CD14-positive monocyte (primary cell): Measurements from ENCODE around the gene SP9. TPM values are rescaled to one million over a fixed set of nuclear protein-coding genes. Genes with fewer than 3 reads are reported as not detected.

Source experiments
- DNase-seq, 3 donors: peaks; one replicate each; pipeline ENCODE4 v3.0.0-alpha.2; 2011 to 2022
- H2AFZ ChIP-seq: 2 replicates; pipeline ENCODE4 v1.6.0; 2012; ENCODE audit warnings: mild to moderate bottlenecking, low read depth, low read length, inconsistent platforms; ENCODE audit not compliant: insufficient read depth, poor library complexity, severe bottlenecking
- H3K27ac ChIP-seq, 2 donors: 1 replicate in 1 of 2; 2 replicates in 1 of 2; pipeline ENCODE4 v1.5.1; 2012 to 2013; ENCODE audit warnings: low read length in 2 of 2, control low read depth in 1 of 2, inconsistent platforms in 1 of 2, low read depth in 1 of 2, mild to moderate bottlenecking in 1 of 2
- H3K27me3 ChIP-seq, 2 donors: one replicate each; pipeline versions ENCODE4 v1.6.0 to v1.6.1; 2011 to 2013; ENCODE audit warnings: low read length in 2 of 2; ENCODE audit not compliant: control insufficient read depth in 2 of 2, insufficient read depth in 2 of 2
- H3K36me3 ChIP-seq, 2 donors: replicated peaks in 1 of 2; 1 replicate in 1 of 2; 2 replicates in 1 of 2; pipeline versions ENCODE4 v1.5.1 to v1.6.1; 2012 to 2013; ENCODE audit warnings: low read length in 2 of 2, control low read depth in 1 of 2, inconsistent platforms in 1 of 2, mild to moderate bottlenecking in 1 of 2; ENCODE audit not compliant: insufficient read depth in 2 of 2, control insufficient read depth in 1 of 2
- H3K4me1 ChIP-seq, 2 donors: 1 replicate in 1 of 2; 2 replicates in 1 of 2; pipeline versions ENCODE4 v1.5.1 to v1.6.1; 2012 to 2013; ENCODE audit warnings: low read length in 2 of 2, control low read depth in 1 of 2, inconsistent platforms in 1 of 2, mild to moderate bottlenecking in 1 of 2, moderate library complexity in 1 of 2; ENCODE audit not compliant: insufficient read depth in 2 of 2, control insufficient read depth in 1 of 2
- H3K4me2 ChIP-seq: replicated peaks from 2 replicates; pipeline ENCODE3; 2012; ENCODE audit warnings: low read length, moderate library complexity, mild to moderate bottlenecking; ENCODE audit not compliant: poor library complexity, severe bottlenecking; ENCODE audit errors: extremely low read depth
- H3K4me3 ChIP-seq, 3 experiments: fragments of 200-600 bp in 1 of 3; sonication (generic) in 1 of 3; replicated peaks in 1 of 3; 1 replicate in 2 of 3; 2 replicates in 1 of 3; pipeline ENCODE4 v1.5.1; 2011 to 2013; ENCODE audit warnings: low read length in 3 of 3, mild to moderate bottlenecking in 3 of 3, control low read depth in 2 of 3, low read depth in 2 of 3, inconsistent platforms in 1 of 3, moderate library complexity in 1 of 3
- H3K79me2 ChIP-seq: 2 replicates; pipeline ENCODE4 v1.6.0; 2012; ENCODE audit warnings: mild to moderate bottlenecking, control low read depth, inconsistent platforms, low read length, moderate library complexity; ENCODE audit not compliant: insufficient read depth
- H3K9ac ChIP-seq: 2 replicates; pipeline ENCODE4 v1.6.0; 2017; ENCODE audit warnings: low read length, mild to moderate bottlenecking; ENCODE audit not compliant: insufficient read depth, poor library complexity, severe bottlenecking
- H3K9me3 ChIP-seq, 2 donors: replicated peaks in 1 of 2; 1 replicate in 1 of 2; 2 replicates in 1 of 2; pipeline versions ENCODE4 v1.5.1 to v1.6.1; 2012 to 2013; ENCODE audit warnings: low read length in 2 of 2, control low read depth in 1 of 2; ENCODE audit not compliant: control insufficient read depth in 1 of 2, insufficient read depth in 1 of 2
- H4K20me1 ChIP-seq: 2 replicates; pipeline ENCODE4 v1.6.0; 2012; ENCODE audit warnings: mild to moderate bottlenecking, low read length, control low read depth, moderate library complexity; ENCODE audit not compliant: insufficient read depth
- H3K27ac Mint-ChIP-seq, 7 donors: one replicate each; pipeline ENCODE4 v1.8.0; 2020; ENCODE audit warnings: mild to moderate bottlenecking in 7 of 7, mixed read lengths in 7 of 7, moderate library complexity in 6 of 7, inconsistent platforms in 2 of 7
- H3K27me3 Mint-ChIP-seq, 3 donors: one replicate each; pipeline ENCODE4 v1.8.0; 2021 to 2022; ENCODE audit warnings: low read depth in 3 of 3, mild to moderate bottlenecking in 3 of 3, mixed read lengths in 3 of 3, moderate library complexity in 3 of 3, inconsistent platforms in 1 of 3
- H3K36me3 Mint-ChIP-seq, 2 donors: one replicate each; pipeline ENCODE4 v1.8.0; 2020; ENCODE audit warnings: mixed read lengths in 2 of 2, inconsistent platforms in 1 of 2, mild to moderate bottlenecking in 1 of 2
- H3K4me1 Mint-ChIP-seq: one replicate; pipeline ENCODE4 v1.8.0; 2020; ENCODE audit warnings: mild to moderate bottlenecking, mixed read lengths
- H3K4me3 Mint-ChIP-seq, 2 donors: one replicate each; pipeline ENCODE4 v1.8.0; 2020; ENCODE audit warnings: mild to moderate bottlenecking in 2 of 2, mixed read lengths in 2 of 2, moderate library complexity in 1 of 2
- H3K9me3 Mint-ChIP-seq, 7 donors: one replicate each; pipeline ENCODE4 v1.8.0; 2020 to 2022; ENCODE audit warnings: mixed read lengths in 7 of 7, mild to moderate bottlenecking in 6 of 7, moderate library complexity in 6 of 7, inconsistent platforms in 2 of 7
- WGBS: methylation state at CpG from one replicate; pipeline ENCODE4 v1.1.5; 2013; ENCODE audit warnings: missing lambda C conversion rate; ENCODE audit not compliant: insufficient coverage; 5-methylcytosine and 5-hydroxymethylcytosine counted together
- intact Hi-C, 2 donors: fragments of 100-400 bp; cut with micrococcal nuclease; formaldehyde crosslinking; loops; one replicate each; pipeline versions ENCODE4 v1.15.0 to v1.15.1; 2023
- polyA plus RNA-seq, 3 donors: library from polyadenylated mRNA; depleted of rRNA in 1 of 3; unstranded in 2 of 3; stranded (reverse) in 1 of 3; fragments of 300-500 nt in 2 of 3; fragments of >200 nt in 1 of 3; fragmentation: Illumina TruSeq in 2 of 3; gene quantifications; 1 replicate in 2 of 3; 2 replicates in 1 of 3; pipeline ENCODE4 v1.2.3, GENCODE V29; 2012 to 2021
- TF ChIP-seq, protein P1 (sequence below): fragments of 200-600 bp; IDR thresholded peaks from one replicate; pipeline ENCODE4 v1.8.0; 2022; ENCODE audit warnings: antibody characterized with exemption, mild to moderate bottlenecking

Gene SP9
- polyA plus RNA-seq, 3 donors, result not detected

GRCh38 chr2:174327021-174327840 lies 7.5 kb upstream of the SP9 start:
- Mint-ChIP-seq H3K27ac (peak overlapping the region in 1 of 7 donors; percentile 55), H3K27me3 (peaks cover 82 to 92% (median 88%) of the 10 kb centered on the region in 3 donors), H3K9me3 (peaks cover 0 to 49% (median 24%) of the 10 kb centered on the region in 7 donors), H3K36me3 (peaks cover 9 to 21% of the 10 kb centered on the region in 2 donors), H3K4me1 (peaks cover 37% of the 10 kb centered on the region), H3K4me3 (peak overlapping the region; percentile 95 to 99)
- H3K9me3 ChIP-seq, result peaks cover 0 to 50% of the 10 kb centered on the region in 2 donors
- peak overlapping the region; percentile 89 for H2AFZ ChIP-seq
- TF ChIP-seq, protein P1, sequence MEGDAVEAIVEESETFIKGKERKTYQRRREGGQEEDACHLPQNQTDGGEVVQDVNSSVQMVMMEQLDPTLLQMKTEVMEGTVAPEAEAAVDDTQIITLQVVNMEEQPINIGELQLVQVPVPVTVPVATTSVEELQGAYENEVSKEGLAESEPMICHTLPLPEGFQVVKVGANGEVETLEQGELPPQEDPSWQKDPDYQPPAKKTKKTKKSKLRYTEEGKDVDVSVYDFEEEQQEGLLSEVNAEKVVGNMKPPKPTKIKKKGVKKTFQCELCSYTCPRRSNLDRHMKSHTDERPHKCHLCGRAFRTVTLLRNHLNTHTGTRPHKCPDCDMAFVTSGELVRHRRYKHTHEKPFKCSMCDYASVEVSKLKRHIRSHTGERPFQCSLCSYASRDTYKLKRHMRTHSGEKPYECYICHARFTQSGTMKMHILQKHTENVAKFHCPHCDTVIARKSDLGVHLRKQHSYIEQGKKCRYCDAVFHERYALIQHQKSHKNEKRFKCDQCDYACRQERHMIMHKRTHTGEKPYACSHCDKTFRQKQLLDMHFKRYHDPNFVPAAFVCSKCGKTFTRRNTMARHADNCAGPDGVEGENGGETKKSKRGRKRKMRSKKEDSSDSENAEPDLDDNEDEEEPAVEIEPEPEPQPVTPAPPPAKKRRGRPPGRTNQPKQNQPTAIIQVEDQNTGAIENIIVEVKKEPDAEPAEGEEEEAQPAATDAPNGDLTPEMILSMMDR, result no peak
- H4K20me1 ChIP-seq, result no peaks in the 10 kb centered on the region
- H3K36me3 ChIP-seq, result no peaks in the 10 kb centered on the region
- intact Hi-C loops, result loop anchor here in 1 of 2 donors (10.0 kb wide), 1 partner anchor 72 kb away; no protein-coding TSS in a partner anchor
- no peak overlapping the region for H3K27ac ChIP-seq
- H3K4me1 ChIP-seq, result peaks cover 32 to 34% of the 10 kb centered on the region in 2 donors
- WGBS, result 4% methylated on average over 24 of the region's 41 CpGs
- no peaks in the 10 kb centered on the region for H3K79me2 ChIP-seq
- DNase-seq, result peak in 1 of 3 donors; percentile 32
- H3K9ac ChIP-seq, result peak overlapping the region; percentile 41
- peaks cover 56 to 85% of the 10 kb centered on the region in 2 donors for H3K27me3 ChIP-seq
- peak overlapping the region; percentile 90 for H3K4me2 ChIP-seq
- H3K4me3 ChIP-seq, result peak overlapping the region in 2 of 3 experiments; percentile 45 to 85

GRCh38 chr2:174327841-174328113 lies 7.0 kb upstream of the SP9 start:
- peaks cover 42% of the 10 kb centered on the region for H3K4me1 Mint-ChIP-seq
- Histone ChIP-seq H2AFZ (peak overlapping the region; percentile 89), H3K4me1 (peaks cover 37 to 40% of the 10 kb centered on the region in 2 donors), H3K9me3 (peaks cover 0 to 53% of the 10 kb centered on the region in 2 donors), H3K79me2 (no peaks in the 10 kb centered on the region), H3K27ac (no peak overlapping the region), H3K9ac (no peak overlapping the region), H3K4me3 (peak overlapping the region in 1 of 3 experiments; percentile 85), H3K4me2 (no peak overlapping the region), H3K36me3 (no peaks in the 10 kb centered on the region), H3K27me3 (peaks cover 62 to 85% of the 10 kb centered on the region in 2 donors), H4K20me1 (no peaks in the 10 kb centered on the region)
- no peak overlapping the region for H3K27ac Mint-ChIP-seq
- peaks cover 0 to 54% (median 28%) of the 10 kb centered on the region in 7 donors for H3K9me3 Mint-ChIP-seq
- peaks cover 82 to 92% (median 89%) of the 10 kb centered on the region in 3 donors for H3K27me3 Mint-ChIP-seq
- intact Hi-C loops, result loop anchor here in 1 of 2 donors (10.0 kb wide), 1 partner anchor 73 kb away; no protein-coding TSS in a partner anchor
- DNase-seq, result no peak
- 15% methylated on average over 3 of the region's 6 CpGs for WGBS
- TF ChIP-seq, protein P1, result no peak
- peak overlapping the region in 1 of 2 donors; percentile 99 for H3K4me3 Mint-ChIP-seq
- peaks cover 9 to 23% of the 10 kb centered on the region in 2 donors for H3K36me3 Mint-ChIP-seq
